NCI-H146 treated with DMSO at 0.1 percent for 48 hours (cell line): ENCODE results near the gene TECPR2.
"Not testable (repeated sequence)": the region's sequence is repeated elsewhere in the genome, so short reads cannot be mapped to it uniquely, and the experiment has no call there.

ENCODE experiments used
- DNase-seq: peaks from one replicate; lab custom pipeline; 2025; ENCODE audit not compliant: unreplicated experiment; lab: John Stamatoyannopoulos, UW

TECPR2 gene

GRCh38 chr14:102525219-102525928 lies 162.6 kb downstream of the TECPR2 start:
- DNase-seq, result no peak

GRCh38 chr14:102525929-102526497 lies 163.3 kb downstream of the TECPR2 start:
- DNase-seq, result no peak

DNA sequence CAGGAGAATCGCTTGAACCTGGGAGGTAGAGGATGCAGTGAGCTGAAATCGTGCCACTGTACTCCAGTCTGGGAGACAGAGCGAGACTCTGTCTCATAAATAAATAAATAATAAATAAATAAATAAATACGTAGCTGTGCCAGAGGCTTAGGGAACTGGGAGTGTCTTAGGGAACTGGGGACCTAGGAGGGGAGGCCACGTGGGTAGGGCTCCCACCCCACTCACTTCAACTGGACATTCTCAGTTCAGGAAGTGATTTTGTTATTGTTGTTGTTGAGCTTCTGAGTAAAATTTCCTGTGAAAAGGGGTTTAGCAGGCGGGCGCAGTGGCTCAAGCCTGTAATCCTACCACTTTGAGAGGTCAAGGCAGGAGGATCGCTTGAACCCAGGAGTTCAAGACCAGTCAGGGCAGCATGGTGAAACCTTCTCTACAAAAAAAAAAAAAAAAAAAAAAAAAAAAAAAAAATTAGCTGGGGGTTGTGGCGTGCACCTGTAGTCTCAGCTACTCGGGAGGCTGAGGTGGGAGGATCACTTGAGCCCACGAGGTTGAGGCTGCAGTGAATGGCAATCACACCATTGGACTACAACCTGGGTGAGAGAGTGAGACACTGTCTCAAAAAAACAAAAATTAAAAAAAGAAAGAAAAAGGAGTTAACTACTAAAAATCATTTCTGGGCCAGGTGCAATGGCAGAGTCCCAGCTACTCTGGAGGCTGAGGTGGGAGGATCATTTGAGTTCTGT lies 165.9 kb downstream of the TECPR2 start:
- DNase-seq, result no peak

DNA sequence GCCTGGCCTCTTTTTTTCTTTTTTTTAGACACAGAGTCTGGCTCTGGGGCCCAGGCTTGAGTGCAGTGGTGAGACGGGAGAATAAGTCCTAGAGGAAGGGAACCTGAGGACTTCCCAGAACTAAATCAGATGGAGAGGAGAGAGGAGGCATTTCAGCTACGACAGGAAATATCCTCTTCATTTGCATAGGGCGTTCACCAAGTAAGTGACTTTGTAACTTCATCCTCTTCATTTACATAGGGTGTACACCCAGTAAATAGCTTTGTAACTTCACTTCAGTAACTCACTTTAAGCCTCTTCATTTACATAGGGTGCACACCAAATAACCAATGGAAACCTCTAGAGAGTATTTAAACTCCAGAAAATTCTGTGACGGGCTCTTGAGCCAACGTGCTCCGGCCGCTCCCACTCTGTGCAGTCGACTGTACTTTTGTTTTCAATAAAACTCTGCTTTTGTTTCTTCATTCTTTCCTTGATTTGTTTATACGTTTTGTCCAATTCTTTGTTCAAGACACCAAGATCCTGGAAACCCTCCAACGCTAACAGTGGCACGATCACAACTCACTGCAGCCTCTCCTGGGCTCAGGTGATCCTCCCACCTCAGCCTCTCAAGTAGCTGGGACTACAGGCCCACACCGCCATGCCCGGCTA lies 168.2 kb downstream of the TECPR2 start:
- no peak for DNase-seq

GRCh38 chr14:102532204-102532658 lies 169.5 kb downstream of the TECPR2 start:
- DNase-seq, result no peak

- no peak for DNase-seq
Measured at GRCh38 chr14:102537981-102538601, 175.3 kb downstream of the TECPR2 start.

DNA sequence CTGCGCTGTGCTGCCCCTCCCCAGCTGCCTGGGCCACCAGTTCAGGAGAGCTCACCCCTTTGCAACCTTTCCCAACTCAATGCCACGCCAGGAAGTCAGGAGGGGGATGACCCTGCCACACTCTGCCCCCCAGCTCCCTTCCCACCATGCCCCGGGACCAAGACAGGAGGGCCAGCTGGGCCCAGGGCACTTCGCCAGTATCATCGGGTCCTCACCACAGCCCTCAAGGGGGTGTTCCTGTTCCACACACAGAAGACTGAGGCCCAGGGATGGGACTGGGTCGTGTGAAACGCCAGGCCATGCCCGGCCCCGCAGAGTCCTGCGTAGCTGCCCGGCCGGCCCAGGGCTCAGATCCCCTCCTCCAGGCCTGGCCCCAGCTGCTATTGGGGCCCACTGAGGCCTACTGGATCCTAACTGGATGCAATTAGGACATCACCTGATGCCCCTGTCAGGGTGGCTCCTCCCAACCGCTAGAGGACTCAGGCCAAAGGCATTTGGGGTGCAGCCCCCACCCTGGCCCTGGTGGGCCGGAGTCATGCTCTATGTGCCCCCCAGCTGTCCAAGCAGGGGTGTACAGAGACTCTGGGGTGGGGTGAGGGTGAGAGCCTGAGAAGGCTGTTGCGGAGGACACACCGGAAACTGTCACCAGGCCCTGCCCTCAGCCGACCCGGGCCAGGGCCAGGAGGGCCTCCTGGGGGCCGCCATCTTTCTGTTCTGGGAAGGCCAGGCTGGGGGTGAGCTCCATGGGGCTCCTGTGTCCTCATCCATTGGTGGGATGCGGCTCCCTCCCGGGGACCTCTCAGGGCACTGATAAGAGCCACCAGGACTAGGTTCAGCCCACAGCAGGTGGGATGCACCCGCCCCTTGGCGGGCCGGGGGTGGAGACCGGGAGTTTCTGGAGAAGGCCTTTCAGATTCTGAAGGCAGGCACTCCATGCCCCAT lies 176.1 kb downstream of the TECPR2 start:
- DNase-seq, result no peak

GRCh38 chr14:102539544-102540314 lies 177.0 kb downstream of the TECPR2 start:
- DNase-seq, result no peak

GRCh38 chr14:102540315-102541028 lies 177.7 kb downstream of the TECPR2 start:
- no peak for DNase-seq

GRCh38 chr14:102541029-102541491 lies 178.3 kb downstream of the TECPR2 start:
- DNase-seq, result not testable (repeated sequence)

- no peak for DNase-seq
Measured at GRCh38 chr14:102541771-102542170, 179.0 kb downstream of the TECPR2 start.

DNA sequence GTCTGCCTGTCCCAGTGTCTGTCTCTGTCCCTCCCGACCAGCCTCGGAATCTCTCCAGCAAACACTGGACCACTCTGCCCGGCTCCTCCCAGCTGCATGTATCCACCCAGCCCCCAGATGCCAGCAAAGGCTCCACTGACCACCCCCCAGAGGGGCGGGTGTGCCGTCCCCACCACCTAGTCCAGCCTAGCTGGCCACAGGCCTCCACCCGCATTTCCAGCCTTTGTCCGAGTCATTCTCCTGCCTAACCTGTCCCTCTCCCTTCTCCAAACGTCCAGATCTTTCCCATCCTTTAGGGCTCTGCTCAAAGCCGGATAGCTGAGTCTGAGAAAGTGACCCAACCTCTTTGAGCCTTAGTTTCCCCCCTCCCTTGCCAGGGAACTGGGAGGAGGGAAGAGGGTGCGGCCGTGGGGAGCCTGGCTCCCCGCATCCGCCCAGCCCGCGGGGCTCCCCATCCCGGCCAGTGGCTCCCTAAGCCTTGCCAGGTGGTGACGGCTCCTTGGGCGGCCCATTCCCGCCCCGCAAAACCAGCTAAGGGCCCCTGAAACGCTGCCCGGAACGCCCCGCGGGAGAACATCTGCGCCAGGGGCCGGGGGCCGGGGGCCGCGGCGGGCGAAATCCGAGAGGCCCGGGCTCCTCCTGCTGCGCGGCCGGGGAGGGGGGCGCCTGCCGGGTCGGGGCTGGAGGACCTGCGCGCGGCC lies 181.5 kb downstream of the TECPR2 start:
- DNase-seq, result no peak

GRCh38 chr14:102544747-102545460 lies 182.2 kb downstream of the TECPR2 start:
- DNase-seq, result no peak

DNA sequence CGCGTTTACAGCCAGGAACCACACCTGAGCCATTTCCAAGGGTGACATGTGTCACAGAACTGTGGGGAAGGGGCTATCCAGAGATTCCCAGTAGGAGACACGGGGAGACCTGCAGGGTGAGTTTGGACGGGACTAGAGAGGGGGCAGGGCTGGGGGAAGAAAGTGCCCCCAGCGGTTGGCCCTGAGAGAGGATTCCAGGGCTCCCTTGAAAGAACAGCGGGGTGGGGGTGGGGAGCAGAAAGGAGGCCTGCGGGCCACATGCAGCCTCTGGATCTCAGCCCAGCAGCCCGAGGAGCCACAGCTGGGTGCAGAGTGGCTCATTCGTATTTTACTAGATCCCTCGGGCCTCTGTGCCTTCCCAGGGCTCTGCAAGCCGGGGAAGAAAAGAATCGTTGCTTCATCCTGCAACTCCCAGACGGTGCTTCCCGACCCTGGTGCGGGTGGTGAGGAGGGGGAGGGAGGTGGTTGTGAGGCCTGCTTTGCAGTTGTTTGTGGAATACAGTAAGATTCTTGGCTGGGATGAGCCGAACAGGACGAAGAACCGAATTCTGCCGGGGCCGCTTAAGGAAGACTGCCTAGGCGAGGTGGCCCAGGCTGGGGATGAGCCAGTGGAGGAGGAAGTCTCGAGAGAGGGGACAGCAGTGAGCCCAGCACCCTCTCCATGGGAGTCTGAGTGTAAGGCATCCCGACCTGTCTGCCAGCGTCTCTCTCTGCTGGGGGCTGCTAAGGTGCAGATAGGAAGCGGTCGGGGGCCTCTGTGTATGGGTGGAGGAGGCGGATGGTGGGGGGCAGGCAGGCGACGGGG lies 182.9 kb downstream of the TECPR2 start:
- no peak for DNase-seq

GRCh38 chr14:102548616-102549240 lies 186.0 kb downstream of the TECPR2 start:
- no peak for DNase-seq

DNA sequence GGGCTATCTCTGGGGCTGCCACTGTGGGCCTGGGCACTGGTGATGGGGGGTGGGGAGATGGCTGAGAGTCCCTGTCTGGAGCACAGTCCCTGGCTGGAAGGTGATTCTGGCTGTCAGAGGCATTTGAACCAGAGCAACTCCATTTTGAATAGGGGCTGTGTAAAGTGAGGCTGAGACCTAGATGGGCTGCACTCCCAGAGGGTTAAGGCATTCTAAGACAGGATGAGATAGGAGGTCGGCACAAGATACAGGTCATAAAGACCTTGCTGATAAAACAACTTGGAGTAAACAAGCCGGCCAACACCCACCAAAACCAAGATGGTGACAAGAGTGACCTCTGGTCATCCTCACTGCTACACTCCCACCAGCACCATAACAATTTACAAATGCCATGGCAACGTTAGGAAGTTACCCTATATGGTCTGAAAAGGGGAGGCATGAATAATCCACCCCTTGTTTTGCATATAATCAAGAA lies 188.2 kb downstream of the TECPR2 start:
- DNase-seq, result not testable (repeated sequence)
